ENCODE measurements around the gene NEURL1.

NEURL1 gene

DNA sequence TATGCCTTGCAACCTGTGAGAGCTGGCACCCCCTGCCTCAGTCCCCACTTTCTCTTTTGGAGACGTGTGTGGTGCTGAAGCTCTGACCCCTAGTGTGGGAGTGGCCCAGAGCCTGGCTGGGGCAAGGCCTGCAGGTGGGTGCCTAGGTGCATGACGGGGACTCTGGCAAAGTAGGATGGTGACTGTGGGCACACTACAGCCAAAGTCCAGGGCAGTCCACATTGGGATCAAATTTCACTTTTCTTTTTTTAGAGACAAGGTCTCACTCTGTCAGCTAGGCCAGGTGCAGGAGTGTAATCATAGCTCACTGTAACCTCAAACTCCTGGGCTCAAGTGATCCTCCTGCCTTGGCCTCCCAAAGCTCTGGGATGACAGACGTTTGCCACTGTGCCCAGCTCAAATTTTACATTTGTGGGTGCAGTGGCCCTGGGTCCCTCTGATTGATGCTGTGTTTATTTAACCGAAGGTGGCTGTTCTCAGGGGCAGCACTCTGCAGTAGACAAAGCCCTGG lies 52.3 kb downstream of the NEURL1 start:
- Histone ChIP-seq H3K4me3 (replicated peaks; ENCODE audit: low read depth, low read length) (no peak overlapping the region), H3K27me3 (replicated peaks; ENCODE audit: control insufficient read depth, insufficient read depth, low read length) (no peaks in the 10 kb centered on the region), H3K36me3 (ENCODE audit: control insufficient read depth, insufficient read depth, low read length) (no peaks in the 10 kb centered on the region)
- TF ChIP-seq, protein P1, sequence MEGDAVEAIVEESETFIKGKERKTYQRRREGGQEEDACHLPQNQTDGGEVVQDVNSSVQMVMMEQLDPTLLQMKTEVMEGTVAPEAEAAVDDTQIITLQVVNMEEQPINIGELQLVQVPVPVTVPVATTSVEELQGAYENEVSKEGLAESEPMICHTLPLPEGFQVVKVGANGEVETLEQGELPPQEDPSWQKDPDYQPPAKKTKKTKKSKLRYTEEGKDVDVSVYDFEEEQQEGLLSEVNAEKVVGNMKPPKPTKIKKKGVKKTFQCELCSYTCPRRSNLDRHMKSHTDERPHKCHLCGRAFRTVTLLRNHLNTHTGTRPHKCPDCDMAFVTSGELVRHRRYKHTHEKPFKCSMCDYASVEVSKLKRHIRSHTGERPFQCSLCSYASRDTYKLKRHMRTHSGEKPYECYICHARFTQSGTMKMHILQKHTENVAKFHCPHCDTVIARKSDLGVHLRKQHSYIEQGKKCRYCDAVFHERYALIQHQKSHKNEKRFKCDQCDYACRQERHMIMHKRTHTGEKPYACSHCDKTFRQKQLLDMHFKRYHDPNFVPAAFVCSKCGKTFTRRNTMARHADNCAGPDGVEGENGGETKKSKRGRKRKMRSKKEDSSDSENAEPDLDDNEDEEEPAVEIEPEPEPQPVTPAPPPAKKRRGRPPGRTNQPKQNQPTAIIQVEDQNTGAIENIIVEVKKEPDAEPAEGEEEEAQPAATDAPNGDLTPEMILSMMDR (IDR thresholded peaks at IDR 0.05; ENCODE audit: insufficient read depth, low read length, poor library complexity, severe bottlenecking), result no peak
- no peak for DNase-seq (ENCODE audit: extremely low read depth, insufficient read length)

DNA sequence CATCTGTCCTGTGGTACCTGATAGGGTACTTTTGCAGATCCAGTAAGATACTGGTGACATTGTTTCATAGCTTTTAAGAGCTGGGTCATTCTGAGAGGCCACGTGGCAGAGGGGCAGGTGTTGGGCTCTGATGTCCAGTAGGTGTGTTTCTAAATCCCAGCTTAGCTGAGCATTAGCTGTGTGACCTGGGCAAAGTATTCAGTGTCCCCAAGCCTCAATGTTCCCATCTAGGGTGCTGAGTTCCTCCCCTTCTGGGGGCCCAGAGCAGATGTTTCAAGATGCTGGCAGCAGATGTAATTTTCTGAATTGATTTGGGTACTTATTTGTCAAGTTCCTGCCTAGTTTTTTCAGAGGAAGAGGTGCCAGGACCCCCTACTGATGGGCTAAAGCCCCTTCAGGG lies 52.9 kb downstream of the NEURL1 start:
- Histone ChIP-seq H3K4me3 (replicated peaks; ENCODE audit: low read depth, low read length) (no peak overlapping the region), H3K27me3 (replicated peaks; ENCODE audit: control insufficient read depth, insufficient read depth, low read length) (no peaks in the 10 kb centered on the region), H3K36me3 (ENCODE audit: control insufficient read depth, insufficient read depth, low read length) (no peaks in the 10 kb centered on the region)
- DNase-seq (ENCODE audit: extremely low read depth, insufficient read length), result no peak
- TF ChIP-seq, protein P1 (IDR thresholded peaks at IDR 0.05; ENCODE audit: insufficient read depth, low read length, poor library complexity, severe bottlenecking), result no peak

- Histone ChIP-seq H3K4me3 (replicated peaks; ENCODE audit: low read depth, low read length) (no peak overlapping the region), H3K27me3 (replicated peaks; ENCODE audit: control insufficient read depth, insufficient read depth, low read length) (no peaks in the 10 kb centered on the region), H3K36me3 (ENCODE audit: control insufficient read depth, insufficient read depth, low read length) (no peaks in the 10 kb centered on the region)
- DNase-seq (ENCODE audit: extremely low read depth, insufficient read length), result no peak
- TF ChIP-seq, protein P1 (IDR thresholded peaks at IDR 0.05; ENCODE audit: insufficient read depth, low read length, poor library complexity, severe bottlenecking), result no peak
These were observed 54.0 kb downstream of the NEURL1 start for GRCh38 chr10:103547391-103547946.

DNA sequence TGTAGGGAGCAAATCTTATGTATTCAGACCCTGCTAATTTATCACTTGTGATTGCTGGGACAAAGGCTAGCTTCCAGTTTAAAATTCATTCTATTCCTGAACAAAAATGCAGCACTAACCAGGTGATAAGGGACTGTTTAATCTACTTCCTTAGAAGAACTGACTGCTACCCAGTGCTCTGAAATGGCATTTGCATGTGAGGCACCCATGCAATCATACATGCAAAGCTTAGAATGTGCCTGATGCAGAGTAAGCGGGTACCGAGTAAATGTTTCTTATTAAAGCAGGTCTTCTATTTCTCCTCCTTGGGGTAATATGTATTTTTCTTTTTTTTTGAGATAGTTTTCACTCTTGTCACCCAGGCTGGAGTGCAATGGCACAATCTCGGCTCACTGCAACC lies 54.5 kb downstream of the NEURL1 start:
- DNase-seq (ENCODE audit: extremely low read depth, insufficient read length), result no peak
- TF ChIP-seq, protein P1 (IDR thresholded peaks at IDR 0.05; ENCODE audit: insufficient read depth, low read length, poor library complexity, severe bottlenecking), result no peak
- H3K4me3 ChIP-seq (replicated peaks; ENCODE audit: low read depth, low read length), result no peak overlapping the region

GRCh38 chr10:103548581-103549348 lies 55.3 kb downstream of the NEURL1 start:
- DNase-seq (ENCODE audit: extremely low read depth, insufficient read length), result no peak
- no peaks in the 10 kb centered on the region for H3K27me3 ChIP-seq (replicated peaks; ENCODE audit: control insufficient read depth, insufficient read depth, low read length)
- no peaks in the 10 kb centered on the region for H3K36me3 ChIP-seq (ENCODE audit: control insufficient read depth, insufficient read depth, low read length)
- TF ChIP-seq, protein P1 (IDR thresholded peaks at IDR 0.05; ENCODE audit: insufficient read depth, low read length, poor library complexity, severe bottlenecking), result no peak
- H3K4me3 ChIP-seq (replicated peaks; ENCODE audit: low read depth, low read length), result no peak overlapping the region

More for the DNA sequence above, 54.5 kb downstream of the NEURL1 start:
- Histone ChIP-seq H3K36me3 (ENCODE audit: control insufficient read depth, insufficient read depth, low read length) (no peaks in the 10 kb centered on the region), H3K27me3 (replicated peaks; ENCODE audit: control insufficient read depth, insufficient read depth, low read length) (no peaks in the 10 kb centered on the region)
